Lung (tissue), 12 donors: ENCODE measurements around the gene RCBTB2. TPM values are rescaled to one million over a fixed set of nuclear protein-coding genes. Genes with fewer than 3 reads are reported as not detected.

ENCODE experiments used
- ATAC-seq: fragments of 200-7000 bp; cut with Tn5 transposase; one replicate; pipeline ENCODE4 v1.9.1; 2020; ENCODE audit warnings: moderate number of reproducible peaks; ENCODE audit not compliant: insufficient read depth, low FRiP score
- DNase-seq, 3 donors: peaks; one replicate each; pipeline ENCODE4 v3.0.0-alpha.2; 2013 to 2017
- H3K27ac ChIP-seq, 2 donors: one replicate each; pipeline ENCODE4 v1.5.1; 2013; ENCODE audit warnings: mild to moderate bottlenecking in 2 of 2, moderate library complexity in 2 of 2, control low read depth in 1 of 2, inconsistent platforms in 1 of 2, low read depth in 1 of 2, low read length in 1 of 2
- H3K27me3 ChIP-seq, 3 donors: one replicate each; pipeline ENCODE4 v1.5.1; 2013; ENCODE audit warnings: low read length in 2 of 3; ENCODE audit not compliant: control insufficient read depth in 3 of 3, insufficient read depth in 3 of 3
- H3K36me3 ChIP-seq, 4 donors: one replicate each; pipeline ENCODE4 v1.5.1; 2013; ENCODE audit warnings: low read length in 4 of 4, mild to moderate bottlenecking in 1 of 4, moderate library complexity in 1 of 4; ENCODE audit not compliant: control insufficient read depth in 4 of 4, insufficient read depth in 4 of 4
- H3K4me1 ChIP-seq, 5 donors: one replicate each; pipeline ENCODE4 v1.5.1; 2013; ENCODE audit warnings: low read length in 5 of 5, mild to moderate bottlenecking in 2 of 5, moderate library complexity in 1 of 5; ENCODE audit not compliant: control insufficient read depth in 5 of 5, insufficient read depth in 5 of 5
- H3K4me3 ChIP-seq: one replicate; pipeline ENCODE4 v1.5.1; 2013; ENCODE audit warnings: mild to moderate bottlenecking, control low read depth, moderate library complexity
- H3K9ac ChIP-seq, 2 donors: one replicate each; pipeline ENCODE4 v1.5.1; 2013; ENCODE audit warnings: low read length in 2 of 2, control low read depth in 1 of 2; ENCODE audit not compliant: insufficient read depth in 1 of 2
- H3K9me3 ChIP-seq, 4 donors: one replicate each; pipeline ENCODE4 v1.5.1; 2013; ENCODE audit warnings: low read length in 3 of 4, mild to moderate bottlenecking in 1 of 4, moderate library complexity in 1 of 4; ENCODE audit not compliant: control insufficient read depth in 4 of 4, insufficient read depth in 3 of 4
- WGBS, 2 donors: extraction: QIAGEN DNeasy Blood & Tissue Kit; methylation state at CpG; one replicate each; pipeline ENCODE4 v1.1.7; 2013; 5-methylcytosine and 5-hydroxymethylcytosine counted together
- polyA plus RNA-seq, 2 donors: library from polyadenylated mRNA; stranded (reverse); fragments of 200-250 nt; gene quantifications; one replicate each; pipeline ENCODE4 v1.2.1, GENCODE V29; 2013
- total RNA-seq, 2 donors: library from RNA; depleted of rRNA in 1 of 2; stranded (reverse); fragments of >200 nt in 1 of 2; gene quantifications; one replicate each; pipeline ENCODE4 v1.2.1, GENCODE V29; 2014 to 2021
- TF ChIP-seq, protein P1 (sequence below): IDR thresholded peaks from 2 replicates; pipeline ENCODE4 v1.5.1; 2012; ENCODE audit warnings: mild to moderate bottlenecking; ENCODE audit errors: control extremely low read depth, extremely low read depth
- donor health status: control.
- donor health status: control.
- donor health status: Bipolar disorder and iron deficiency.
- donor health status: healthy.
- donor health status: DM: yes; HTN: yes; CAD: no.

RCBTB2 gene
- total and polyA plus RNA-seq, 4 donors: 8.5 to 18.4 (median 12.1) TPM

DNA sequence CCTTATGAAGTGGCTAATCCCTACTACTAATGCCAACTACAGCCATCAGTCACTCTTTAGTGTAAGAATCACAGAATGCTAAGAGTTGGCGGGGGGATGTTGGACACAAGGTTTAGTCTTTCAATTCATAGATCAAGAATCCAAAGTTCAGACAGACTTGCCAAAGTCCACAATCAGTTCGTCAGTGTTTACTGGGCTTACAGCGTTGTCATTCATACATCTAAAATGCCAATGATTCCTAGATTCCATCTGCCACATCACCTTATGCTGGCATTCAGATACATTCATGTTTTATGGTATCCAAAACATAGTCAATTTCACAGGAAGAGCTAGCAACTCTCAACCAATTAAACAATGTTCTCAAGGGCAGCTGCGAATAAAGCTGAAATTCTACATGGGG is 18.1 kb downstream of the RCBTB2 start:
- 96 to 98% methylated on average over 4 of the region's 4 CpGs for WGBS, 2 donors
- Histone ChIP-seq H3K4me3 (no peak overlapping the region), H3K27ac (no peak overlapping the region), H3K9me3 (no peaks in the 10 kb centered on the region), H3K36me3 (peaks cover 3 to 24% (median 6%) of the 10 kb centered on the region in 4 donors), H3K4me1 (peaks cover 0 to 7% (median 0%) of the 10 kb centered on the region in 5 donors), H3K27me3 (no peaks in the 10 kb centered on the region), H3K9ac (no peak overlapping the region)
- ATAC-seq (no peak), DNase-seq (no peak)
- TF ChIP-seq, protein P1, sequence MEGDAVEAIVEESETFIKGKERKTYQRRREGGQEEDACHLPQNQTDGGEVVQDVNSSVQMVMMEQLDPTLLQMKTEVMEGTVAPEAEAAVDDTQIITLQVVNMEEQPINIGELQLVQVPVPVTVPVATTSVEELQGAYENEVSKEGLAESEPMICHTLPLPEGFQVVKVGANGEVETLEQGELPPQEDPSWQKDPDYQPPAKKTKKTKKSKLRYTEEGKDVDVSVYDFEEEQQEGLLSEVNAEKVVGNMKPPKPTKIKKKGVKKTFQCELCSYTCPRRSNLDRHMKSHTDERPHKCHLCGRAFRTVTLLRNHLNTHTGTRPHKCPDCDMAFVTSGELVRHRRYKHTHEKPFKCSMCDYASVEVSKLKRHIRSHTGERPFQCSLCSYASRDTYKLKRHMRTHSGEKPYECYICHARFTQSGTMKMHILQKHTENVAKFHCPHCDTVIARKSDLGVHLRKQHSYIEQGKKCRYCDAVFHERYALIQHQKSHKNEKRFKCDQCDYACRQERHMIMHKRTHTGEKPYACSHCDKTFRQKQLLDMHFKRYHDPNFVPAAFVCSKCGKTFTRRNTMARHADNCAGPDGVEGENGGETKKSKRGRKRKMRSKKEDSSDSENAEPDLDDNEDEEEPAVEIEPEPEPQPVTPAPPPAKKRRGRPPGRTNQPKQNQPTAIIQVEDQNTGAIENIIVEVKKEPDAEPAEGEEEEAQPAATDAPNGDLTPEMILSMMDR: no peak

GRCh38 chr13:48511621-48512230 is 21.2 kb downstream of the RCBTB2 start:
- WGBS, 2 donors: 67 to 84% methylated on average over 10 of the region's 10 CpGs
- H3K36me3 ChIP-seq: peaks cover 2 to 23% (median 3%) of the 10 kb centered on the region in 4 donors
- H3K4me1 ChIP-seq: peaks cover 0 to 8% (median 0%) of the 10 kb centered on the region in 5 donors
- TF ChIP-seq, protein P1: no peak
- H3K4me3 ChIP-seq: no peak overlapping the region
- no peaks in the 10 kb centered on the region for H3K9me3 ChIP-seq
- H3K27ac ChIP-seq: no peak overlapping the region
- DNase-seq (no peak), ATAC-seq (no peak)
- H3K9ac ChIP-seq: no peak overlapping the region
- no peaks in the 10 kb centered on the region for H3K27me3 ChIP-seq

DNA sequence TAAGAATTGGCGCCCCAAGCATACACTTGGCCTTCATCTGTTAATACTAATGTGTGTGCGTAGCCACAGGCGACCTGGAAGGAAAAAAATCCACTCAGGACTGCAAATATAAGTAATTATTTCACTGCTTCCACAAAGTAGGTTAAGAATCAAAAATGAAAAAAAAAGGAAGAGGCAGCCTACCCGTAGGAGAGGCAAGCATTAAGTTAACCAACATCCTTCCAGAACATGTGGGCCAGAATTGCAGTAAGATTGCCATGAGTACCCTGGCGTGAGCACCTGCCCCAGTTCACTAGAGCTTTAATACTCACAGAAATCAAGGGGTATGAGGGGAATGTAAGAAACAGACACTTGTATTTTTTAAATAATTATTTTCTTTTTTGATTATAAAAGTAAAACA is 22.2 kb downstream of the RCBTB2 start:
- TF ChIP-seq, protein P1: no peak

More for the DNA sequence above, 22.2 kb downstream of the RCBTB2 start:
- Histone ChIP-seq H3K4me3 (no peak overlapping the region), H3K9ac (no peak overlapping the region), H3K4me1 (peaks cover 0 to 10% (median 0%) of the 10 kb centered on the region in 5 donors), H3K9me3 (no peaks in the 10 kb centered on the region), H3K27ac (no peak overlapping the region), H3K36me3 (peaks cover 2 to 22% (median 3%) of the 10 kb centered on the region in 4 donors), H3K27me3 (no peaks in the 10 kb centered on the region)
- WGBS, 2 donors: 73 to 82% methylated on average over 5 of the region's 5 CpGs
- no peak for DNase-seq
- ATAC-seq: no peak
